GM19438 (cell line): Measurements from ENCODE around the gene ZNF672.
"Not testable (repeated sequence)": the region's sequence is repeated elsewhere in the genome, so short reads cannot be mapped to it uniquely, and the experiment has no call there.

Experiments
- ATAC-seq: cut with Tn5 transposase; IDR thresholded peaks from one replicate; pipeline ENCODE4 v1.9.1; 2021; ENCODE audit warnings: low read depth; ENCODE audit not compliant: unreplicated experiment

The ZNF672 gene

GRCh38 chr1:248837781-248838356, at the start of gene ZNF672:
TSS of gene ZNF672 (plus strand) at chr1:248838224. CDS start at chr1:248847275, 9,051 bp downstream.
- ATAC-seq = peak; percentile 73

- no peak for ATAC-seq
Measured at GRCh38 chr1:248788327-248788726, 49.7 kb upstream of the ZNF672 start.

GRCh38 chr1:248789337-248789736, 48.7 kb upstream of the ZNF672 start:
- not testable (repeated sequence) for ATAC-seq

- ATAC-seq = no peak
Measured at GRCh38 chr1:248790456-248790855, 47.6 kb upstream of the ZNF672 start.

GRCh38 chr1:248791010-248791409, 47.0 kb upstream of the ZNF672 start:
- no peak for ATAC-seq

- no peak for ATAC-seq
Measured at GRCh38 chr1:248792342-248792741, 45.7 kb upstream of the ZNF672 start.

- ATAC-seq = peak; percentile 72
Measured at GRCh38 chr1:248793592-248793991, 44.4 kb upstream of the ZNF672 start.

GRCh38 chr1:248794663-248795062, 43.4 kb upstream of the ZNF672 start:
- ATAC-seq = not testable (repeated sequence)

GRCh38 chr1:248798791-248799190, 39.2 kb upstream of the ZNF672 start:
- no peak for ATAC-seq

GRCh38 chr1:248800459-248800858, 37.6 kb upstream of the ZNF672 start:
- ATAC-seq = no peak

- no peak for ATAC-seq
Measured at GRCh38 chr1:248802454-248802853, 35.6 kb upstream of the ZNF672 start.

GRCh38 chr1:248803501-248803900, 34.5 kb upstream of the ZNF672 start:
- not testable (repeated sequence) for ATAC-seq

- ATAC-seq = peak; percentile 86
Measured at GRCh38 chr1:248804771-248805681, 33.0 kb upstream of the ZNF672 start.

GRCh38 chr1:248805876-248806275, 32.1 kb upstream of the ZNF672 start:
- no peak for ATAC-seq

GRCh38 chr1:248807067-248807737, 30.8 kb upstream of the ZNF672 start:
- ATAC-seq = peak; percentile 57

- ATAC-seq = no peak
Measured at GRCh38 chr1:248808876-248809275, 29.1 kb upstream of the ZNF672 start.

- no peak for ATAC-seq
Measured at GRCh38 chr1:248810000-248810726, 27.9 kb upstream of the ZNF672 start.

- no peak for ATAC-seq
Measured at GRCh38 chr1:248810727-248811513, 27.1 kb upstream of the ZNF672 start.

GRCh38 chr1:248811514-248812490, 26.2 kb upstream of the ZNF672 start:
- ATAC-seq = no peak
